ENCODE data around the gene BRIP1.

DNA sequence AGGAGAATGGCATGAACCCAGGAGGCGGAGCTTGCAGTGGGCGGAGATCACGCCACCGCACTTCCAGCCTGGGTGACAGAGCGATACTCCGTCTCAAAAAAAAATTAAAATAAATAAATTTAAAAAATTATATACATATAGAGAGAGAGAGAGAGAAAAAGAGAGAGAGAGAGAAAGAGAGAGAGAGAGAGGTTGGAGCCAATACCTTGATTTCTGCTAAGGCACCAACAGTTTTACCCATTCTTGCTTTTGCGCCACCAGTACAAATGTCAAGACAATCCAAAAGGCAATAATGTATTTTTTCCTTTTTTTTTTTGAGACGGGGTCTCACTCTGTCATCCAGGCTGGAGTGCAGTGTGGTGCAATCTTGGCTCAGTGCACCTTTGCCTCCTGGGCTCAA, 17.2 kb downstream of the BRIP1 start:
- TF ChIP-seq, protein P1, sequence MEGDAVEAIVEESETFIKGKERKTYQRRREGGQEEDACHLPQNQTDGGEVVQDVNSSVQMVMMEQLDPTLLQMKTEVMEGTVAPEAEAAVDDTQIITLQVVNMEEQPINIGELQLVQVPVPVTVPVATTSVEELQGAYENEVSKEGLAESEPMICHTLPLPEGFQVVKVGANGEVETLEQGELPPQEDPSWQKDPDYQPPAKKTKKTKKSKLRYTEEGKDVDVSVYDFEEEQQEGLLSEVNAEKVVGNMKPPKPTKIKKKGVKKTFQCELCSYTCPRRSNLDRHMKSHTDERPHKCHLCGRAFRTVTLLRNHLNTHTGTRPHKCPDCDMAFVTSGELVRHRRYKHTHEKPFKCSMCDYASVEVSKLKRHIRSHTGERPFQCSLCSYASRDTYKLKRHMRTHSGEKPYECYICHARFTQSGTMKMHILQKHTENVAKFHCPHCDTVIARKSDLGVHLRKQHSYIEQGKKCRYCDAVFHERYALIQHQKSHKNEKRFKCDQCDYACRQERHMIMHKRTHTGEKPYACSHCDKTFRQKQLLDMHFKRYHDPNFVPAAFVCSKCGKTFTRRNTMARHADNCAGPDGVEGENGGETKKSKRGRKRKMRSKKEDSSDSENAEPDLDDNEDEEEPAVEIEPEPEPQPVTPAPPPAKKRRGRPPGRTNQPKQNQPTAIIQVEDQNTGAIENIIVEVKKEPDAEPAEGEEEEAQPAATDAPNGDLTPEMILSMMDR (IDR thresholded peaks at IDR 0.05) = no peak
- no peak for TF ChIP-seq SIN3A (IDR thresholded peaks at IDR 0.05; ENCODE audit: borderline replicate concordance, insufficient read depth, low read depth, low read length)
